Measurements from ENCODE around the gene TRPC5OS.

Gene TRPC5OS

DNA sequence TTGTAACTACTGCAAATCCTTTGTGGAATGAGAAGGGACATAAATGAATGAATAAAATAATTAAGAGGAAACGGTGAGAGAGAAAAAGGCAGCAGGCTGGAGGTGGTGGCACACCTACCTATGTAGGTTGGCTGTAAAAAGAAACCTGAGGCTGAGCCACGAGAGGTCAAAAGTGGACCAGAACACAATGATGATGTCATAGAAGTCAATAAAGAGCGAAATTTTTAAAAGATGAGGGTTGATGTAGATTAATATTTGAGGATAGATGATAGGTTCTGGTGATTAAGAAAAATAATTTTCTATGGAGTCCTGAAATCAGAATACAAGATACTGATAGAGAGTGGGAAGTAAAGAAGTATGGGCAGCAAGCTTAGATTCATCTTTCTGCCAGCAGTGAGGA is 1.7 kb downstream of the TRPC5OS start:
- DNase-seq, result no peak
- H3K9me3 ChIP-seq, result no peaks in the 10 kb centered on the region
- no peaks in the 10 kb centered on the region for H3K27me3 ChIP-seq
- H3K36me3 ChIP-seq, result no peaks in the 10 kb centered on the region
- H3K27ac ChIP-seq, result no peak overlapping the region
- TF ChIP-seq, protein P1, sequence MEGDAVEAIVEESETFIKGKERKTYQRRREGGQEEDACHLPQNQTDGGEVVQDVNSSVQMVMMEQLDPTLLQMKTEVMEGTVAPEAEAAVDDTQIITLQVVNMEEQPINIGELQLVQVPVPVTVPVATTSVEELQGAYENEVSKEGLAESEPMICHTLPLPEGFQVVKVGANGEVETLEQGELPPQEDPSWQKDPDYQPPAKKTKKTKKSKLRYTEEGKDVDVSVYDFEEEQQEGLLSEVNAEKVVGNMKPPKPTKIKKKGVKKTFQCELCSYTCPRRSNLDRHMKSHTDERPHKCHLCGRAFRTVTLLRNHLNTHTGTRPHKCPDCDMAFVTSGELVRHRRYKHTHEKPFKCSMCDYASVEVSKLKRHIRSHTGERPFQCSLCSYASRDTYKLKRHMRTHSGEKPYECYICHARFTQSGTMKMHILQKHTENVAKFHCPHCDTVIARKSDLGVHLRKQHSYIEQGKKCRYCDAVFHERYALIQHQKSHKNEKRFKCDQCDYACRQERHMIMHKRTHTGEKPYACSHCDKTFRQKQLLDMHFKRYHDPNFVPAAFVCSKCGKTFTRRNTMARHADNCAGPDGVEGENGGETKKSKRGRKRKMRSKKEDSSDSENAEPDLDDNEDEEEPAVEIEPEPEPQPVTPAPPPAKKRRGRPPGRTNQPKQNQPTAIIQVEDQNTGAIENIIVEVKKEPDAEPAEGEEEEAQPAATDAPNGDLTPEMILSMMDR (IDR thresholded peaks at IDR 0.05), result no peak
- intact Hi-C loops (cut with DNase I; ENCODE audit: low total_unique reads), result no loop called here
- no peaks in the 10 kb centered on the region for H3K4me1 ChIP-seq
- no peak overlapping the region for H3K4me3 ChIP-seq

DNA sequence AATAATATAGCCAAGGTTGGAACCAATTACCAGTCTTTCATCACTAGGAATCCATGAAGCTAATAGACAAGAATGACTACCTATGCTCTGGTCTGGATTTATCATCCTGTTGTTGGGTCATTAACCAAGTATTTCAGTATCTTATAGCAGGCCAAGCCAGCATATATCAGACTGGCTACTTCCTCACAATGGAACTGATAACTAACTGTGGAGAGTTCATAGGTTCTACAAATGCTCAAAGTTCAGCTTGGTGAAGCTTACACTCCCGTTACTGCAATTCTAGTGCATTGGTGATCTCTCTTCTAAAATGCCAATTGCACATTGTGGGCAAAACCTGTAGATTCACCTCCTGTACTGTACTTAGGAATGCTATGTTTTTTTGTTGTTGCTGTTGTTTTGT is 4.8 kb downstream of the TRPC5OS start:
- TF ChIP-seq, protein P1 (IDR thresholded peaks at IDR 0.05), result no peak
- H3K27me3 ChIP-seq, result no peaks in the 10 kb centered on the region
- intact Hi-C loops (cut with DNase I; ENCODE audit: low total_unique reads), result no loop called here
- no peak overlapping the region for H3K27ac ChIP-seq
- H3K9me3 ChIP-seq, result no peaks in the 10 kb centered on the region
- no peaks in the 10 kb centered on the region for H3K4me1 ChIP-seq
- no peak for DNase-seq
- no peak overlapping the region for H3K4me3 ChIP-seq
- no peaks in the 10 kb centered on the region for H3K36me3 ChIP-seq

DNA sequence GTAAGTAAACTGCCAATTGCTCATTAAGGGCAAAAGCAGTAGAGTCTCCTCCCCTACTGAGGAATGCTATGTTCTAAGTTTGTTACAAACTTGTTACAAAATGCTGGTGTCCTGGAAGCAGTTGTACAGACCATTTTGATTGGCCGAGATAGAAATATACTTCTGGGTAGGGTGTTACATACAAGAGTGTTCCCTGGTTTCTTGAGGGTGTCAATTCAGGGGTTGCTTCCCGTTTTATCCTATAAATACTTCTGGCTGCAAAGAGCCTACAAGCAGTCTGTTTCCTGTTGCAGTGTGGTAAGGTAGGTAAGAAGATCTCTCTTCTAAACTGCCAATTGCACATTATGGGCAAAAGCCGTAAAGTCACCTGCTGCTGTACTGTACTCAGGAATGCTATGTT is 5.7 kb downstream of the TRPC5OS start:
- no peaks in the 10 kb centered on the region for H3K9me3 ChIP-seq
- intact Hi-C loops (cut with DNase I; ENCODE audit: low total_unique reads), result no loop called here

DNA sequence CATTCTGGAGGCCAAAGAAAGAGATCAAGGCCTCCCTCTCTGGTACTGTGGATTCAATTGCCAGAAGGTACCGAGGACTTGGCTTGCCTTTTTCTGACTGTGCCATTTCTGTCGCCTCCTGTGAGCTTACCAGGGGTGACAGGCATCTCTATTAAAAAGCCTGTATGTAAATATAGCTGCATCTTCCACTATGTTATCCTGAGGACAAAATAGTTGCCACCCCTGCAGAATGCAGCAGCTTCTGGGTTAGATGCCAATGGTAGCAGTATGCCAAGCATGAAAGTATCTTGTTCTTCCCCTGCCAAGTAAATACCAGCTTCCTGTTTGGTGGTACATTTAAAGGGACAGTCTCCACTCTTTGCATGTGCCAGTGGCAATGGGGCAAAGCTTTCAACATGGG is 10.7 kb downstream of the TRPC5OS start:
- H3K36me3 ChIP-seq, result no peaks in the 10 kb centered on the region
- H3K9me3 ChIP-seq, result no peaks in the 10 kb centered on the region
- DNase-seq, result no peak
- TF ChIP-seq, protein P1 (IDR thresholded peaks at IDR 0.05), result no peak
- H3K27me3 ChIP-seq, result no peaks in the 10 kb centered on the region
- intact Hi-C loops (cut with DNase I; ENCODE audit: low total_unique reads), result no loop called here
- no peaks in the 10 kb centered on the region for H3K4me1 ChIP-seq
- H3K27ac ChIP-seq, result no peak overlapping the region
- no peak overlapping the region for H3K4me3 ChIP-seq

More for the DNA sequence above, 5.7 kb downstream of the TRPC5OS start:
- H3K36me3 ChIP-seq, result no peaks in the 10 kb centered on the region
- DNase-seq, result no peak
- H3K27ac ChIP-seq, result no peak overlapping the region
- no peaks in the 10 kb centered on the region for H3K27me3 ChIP-seq
- TF ChIP-seq, protein P1 (IDR thresholded peaks at IDR 0.05), result no peak
- no peaks in the 10 kb centered on the region for H3K4me1 ChIP-seq
- H3K4me3 ChIP-seq, result no peak overlapping the region

DNA sequence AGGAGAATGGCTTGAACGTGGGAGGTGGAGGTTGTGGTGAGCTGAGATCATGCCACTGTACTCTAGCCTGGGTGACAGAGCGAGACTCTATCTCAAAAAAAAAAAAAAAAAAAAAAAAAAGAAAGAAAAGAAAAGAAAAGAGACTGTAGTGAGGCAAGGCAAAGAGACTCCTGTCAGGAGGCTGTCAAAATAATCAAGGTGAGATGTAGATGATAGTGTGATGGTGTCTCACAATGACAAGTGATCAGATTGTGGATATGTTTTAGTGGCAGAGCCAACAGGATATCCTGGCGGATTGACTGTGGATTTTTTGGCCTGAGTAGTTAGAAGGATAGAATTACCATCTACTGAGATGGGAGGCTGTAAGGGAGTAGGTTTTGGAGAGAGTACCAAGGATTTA is 12.6 kb downstream of the TRPC5OS start:
- no peaks in the 10 kb centered on the region for H3K9me3 ChIP-seq
- no peak overlapping the region for H3K27ac ChIP-seq
- no peak for DNase-seq
- H3K4me3 ChIP-seq, result no peak overlapping the region
- TF ChIP-seq, protein P1 (IDR thresholded peaks at IDR 0.05), result no peak
- H3K4me1 ChIP-seq, result no peaks in the 10 kb centered on the region
- no peaks in the 10 kb centered on the region for H3K27me3 ChIP-seq
- H3K36me3 ChIP-seq, result no peaks in the 10 kb centered on the region
- intact Hi-C loops (cut with DNase I; ENCODE audit: low total_unique reads), result no loop called here

DNA sequence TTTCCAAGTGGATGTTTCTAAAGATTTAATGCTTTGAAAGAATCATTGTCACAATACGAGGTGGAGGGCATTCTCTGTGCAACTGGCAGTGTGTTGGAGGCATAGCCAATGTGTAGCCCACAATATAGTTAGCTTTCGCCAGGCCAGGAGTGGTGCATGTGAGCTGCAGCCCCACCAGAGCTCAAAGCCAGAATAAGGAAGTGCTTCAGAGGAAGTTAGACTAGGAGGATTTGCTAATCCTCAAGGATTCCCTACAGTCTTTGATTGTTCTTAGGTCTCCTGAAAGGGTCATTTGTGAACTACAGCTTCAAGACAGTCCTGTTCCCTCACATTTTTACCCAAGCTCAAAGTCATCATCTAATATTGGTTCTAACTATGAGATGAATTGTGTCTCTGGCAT is 16.4 kb downstream of the TRPC5OS start:
- no peak overlapping the region for H3K27ac ChIP-seq
- H3K4me3 ChIP-seq, result no peak overlapping the region
- no peaks in the 10 kb centered on the region for H3K9me3 ChIP-seq
- intact Hi-C loops (cut with DNase I; ENCODE audit: low total_unique reads), result no loop called here
- no peak for DNase-seq
- no peaks in the 10 kb centered on the region for H3K36me3 ChIP-seq
- H3K27me3 ChIP-seq, result no peaks in the 10 kb centered on the region
- H3K4me1 ChIP-seq, result no peaks in the 10 kb centered on the region
- TF ChIP-seq, protein P1 (IDR thresholded peaks at IDR 0.05), result no peak
